Mesothelial cell of epicardium (in vitro differentiated cells): ENCODE measurements around the gene SNX8. TPM values are rescaled to one million over a fixed set of nuclear protein-coding genes. Genes with fewer than 3 reads are reported as not detected.
A peak's percentile ranks its signal among the peaks of the same experiment; 100 is the strongest.

Experiments used
- DNase-seq, 2 experiments: peaks; one replicate each; pipeline ENCODE4 v3.0.0; 2021; ENCODE audit warnings: low spot score in 2 of 2; ENCODE audit not compliant: unreplicated experiment in 2 of 2
- H3K27ac Mint-ChIP-seq: 2 replicates; pipeline ENCODE4 v1.8.0; 2021; ENCODE audit warnings: mixed read lengths
- H3K27me3 Mint-ChIP-seq: 2 replicates; pipeline ENCODE4 v1.8.0; 2021; ENCODE audit warnings: low read depth, mixed read lengths
- H3K36me3 Mint-ChIP-seq: 2 replicates; pipeline ENCODE4 v1.8.0; 2021; ENCODE audit warnings: mixed read lengths
- H3K4me1 Mint-ChIP-seq: 2 replicates; pipeline ENCODE4 v1.8.0; 2021; ENCODE audit warnings: mixed read lengths
- H3K4me3 Mint-ChIP-seq: 2 replicates; pipeline ENCODE4 v1.8.0; 2021; ENCODE audit warnings: mild to moderate bottlenecking, moderate library complexity, mixed read lengths
- H3K9me3 Mint-ChIP-seq: 2 replicates; pipeline ENCODE4 v1.8.0; 2021; ENCODE audit warnings: mixed read lengths
- CTCF ChIP-seq: fragments of 200-600 bp; sonication (generic); IDR thresholded peaks from one replicate; pipeline ENCODE4 v1.5.0; 2021; ENCODE audit warnings: antibody characterized with exemption; ENCODE audit not compliant: unreplicated experiment
- total RNA-seq: library from RNA; stranded (reverse); gene quantifications from 3 replicates; pipeline ENCODE4 v1.2.1, GENCODE V29; 2021

The SNX8 gene
- total RNA-seq, 1 donor from 2014 or later: 41.2 TPM

GRCh38 chr7:2211259-2211880 is 102.9 kb downstream of the SNX8 start:
- TF ChIP-seq CTCF: no peak
- no peaks in the 10 kb centered on the region for H3K27me3 Mint-ChIP-seq
- no peak for DNase-seq
- H3K4me3 Mint-ChIP-seq: no peak overlapping the region
- H3K4me1 Mint-ChIP-seq: no peaks in the 10 kb centered on the region
- H3K9me3 Mint-ChIP-seq: no peaks in the 10 kb centered on the region
- H3K27ac Mint-ChIP-seq: no peak overlapping the region
- H3K36me3 Mint-ChIP-seq: peaks cover 50% of the 10 kb centered on the region

GRCh38 chr7:2210551-2211258 is 103.5 kb downstream of the SNX8 start:
- no peak for DNase-seq
- Mint-ChIP-seq H3K36me3 (peaks cover 48% of the 10 kb centered on the region), H3K27ac (no peak overlapping the region), H3K4me3 (no peak overlapping the region), H3K27me3 (no peaks in the 10 kb centered on the region), H3K9me3 (no peaks in the 10 kb centered on the region), H3K4me1 (peaks cover 2% of the 10 kb centered on the region)
- no peak for TF ChIP-seq CTCF

DNA sequence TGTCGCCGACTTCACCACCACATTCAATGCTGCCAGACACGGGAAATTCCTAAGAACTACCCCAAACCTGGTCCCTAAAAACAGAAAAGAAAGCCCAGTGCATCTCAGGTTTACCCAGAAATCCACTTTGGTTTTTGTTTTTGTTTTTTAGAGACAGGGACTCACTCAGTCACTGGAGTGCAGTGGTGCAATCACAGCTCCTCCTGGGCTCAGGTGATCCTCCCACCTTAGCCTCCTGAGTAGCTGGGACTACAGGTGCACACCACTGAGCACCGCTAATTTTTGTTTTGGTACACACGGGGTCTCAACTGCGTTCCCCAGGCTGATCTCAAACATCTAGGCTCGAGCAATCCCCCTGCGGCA is 104.3 kb downstream of the SNX8 start:
- Mint-ChIP-seq H3K27ac (no peak overlapping the region), H3K36me3 (peaks cover 50% of the 10 kb centered on the region), H3K9me3 (no peaks in the 10 kb centered on the region), H3K4me1 (peaks cover 10% of the 10 kb centered on the region), H3K27me3 (no peaks in the 10 kb centered on the region), H3K4me3 (no peak overlapping the region)
- no peak for TF ChIP-seq CTCF
- DNase-seq: no peak

DNA sequence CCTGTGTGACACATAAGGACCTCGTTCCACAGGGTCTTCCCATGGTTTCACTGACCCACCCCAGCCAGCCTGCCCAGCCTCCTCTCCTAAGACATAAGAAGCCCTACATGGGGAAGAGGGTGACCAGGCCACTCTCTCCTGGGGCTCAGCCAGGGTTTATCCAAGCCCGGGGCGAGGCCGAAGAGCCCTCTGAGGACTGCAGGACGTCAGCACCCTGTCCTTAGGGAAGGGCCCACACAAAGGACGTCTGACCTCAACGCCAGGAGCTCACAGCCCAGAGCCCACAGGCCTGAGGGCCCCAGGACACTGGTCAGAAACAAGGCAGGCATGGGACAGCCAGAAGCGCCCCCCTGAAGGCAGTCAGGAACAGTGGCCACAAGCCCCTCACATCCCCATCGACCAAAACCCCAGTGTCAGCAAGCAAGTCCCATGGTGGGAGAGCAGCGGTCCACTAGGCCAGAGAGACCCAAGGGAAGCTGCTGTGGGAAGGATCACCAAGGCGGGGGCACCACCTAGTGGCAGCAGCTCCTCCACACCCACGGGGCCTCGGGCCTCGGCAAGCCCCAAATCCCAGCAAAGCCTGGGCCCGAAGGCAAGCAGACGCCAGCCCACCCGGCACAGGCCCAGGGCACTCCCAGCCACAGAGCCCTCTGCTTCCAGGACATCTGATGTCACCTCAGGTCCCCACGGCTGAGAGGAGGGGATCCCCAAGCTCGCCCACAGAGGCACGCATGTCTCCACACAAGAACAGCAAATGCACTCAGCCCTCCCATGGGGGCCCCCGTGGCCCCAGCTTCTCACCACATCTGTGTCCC is 104.9 kb downstream of the SNX8 start:
- Mint-ChIP-seq H3K9me3 (no peaks in the 10 kb centered on the region), H3K27me3 (no peaks in the 10 kb centered on the region), H3K4me1 (peaks cover 16% of the 10 kb centered on the region), H3K27ac (no peak overlapping the region), H3K36me3 (peaks cover 47% of the 10 kb centered on the region), H3K4me3 (no peak overlapping the region)
- peak; percentile 69 for TF ChIP-seq CTCF
- DNase-seq: peak; percentile 58 to 81

DNA sequence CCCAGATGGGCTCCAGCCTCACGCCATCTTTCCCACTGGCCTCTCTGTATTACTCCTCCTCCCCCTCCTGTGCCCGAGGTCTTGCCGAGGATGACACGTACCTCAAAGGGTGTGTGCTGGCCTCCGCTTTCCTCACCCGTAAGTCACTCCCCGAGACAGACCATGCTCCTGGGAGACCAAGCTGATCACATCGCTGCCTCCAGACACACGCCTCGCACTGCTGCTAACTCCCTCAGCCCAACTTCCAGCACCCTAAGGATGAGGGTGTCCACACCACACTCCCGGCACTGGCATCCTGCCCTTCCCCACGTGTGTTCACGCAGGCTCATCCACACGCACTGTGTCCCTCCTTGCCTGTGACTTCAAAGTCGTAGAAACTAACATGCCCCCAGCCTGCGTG is 105.5 kb downstream of the SNX8 start:
- DNase-seq: no peak
- Mint-ChIP-seq H3K4me1 (peaks cover 22% of the 10 kb centered on the region), H3K27ac (no peak overlapping the region), H3K36me3 (peaks cover 41% of the 10 kb centered on the region), H3K4me3 (no peak overlapping the region), H3K9me3 (no peaks in the 10 kb centered on the region), H3K27me3 (no peaks in the 10 kb centered on the region)
- TF ChIP-seq CTCF: no peak
